Hepatic stellate cell (primary cell): ENCODE results near the gene FBN1.

Experiments
- DNase-seq: peaks from one replicate; pipeline ENCODE4 v3.0.0; 2011; ENCODE audit warnings: low spot score

FBN1 gene

DNA sequence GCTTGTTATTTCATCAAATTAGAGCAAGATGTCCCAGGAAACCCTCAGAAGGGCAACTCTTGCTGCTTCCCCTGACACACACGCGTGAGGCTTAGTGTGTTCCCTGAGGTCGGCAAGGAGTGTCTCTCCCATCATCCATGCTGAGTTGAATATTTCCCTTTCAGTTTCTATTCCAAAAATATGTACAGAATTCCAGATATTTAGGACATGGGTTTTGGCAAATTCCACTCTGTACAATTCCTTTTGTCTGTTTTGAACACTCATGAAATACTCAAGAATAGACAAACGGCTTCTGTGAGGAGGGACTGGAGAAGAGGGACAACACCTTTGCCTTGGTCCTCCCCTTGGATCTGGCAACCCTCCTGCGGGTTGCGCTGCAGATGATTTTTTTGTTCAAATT, 176.2 kb downstream of the FBN1 start:
- peak; percentile 9 for DNase-seq

DNA sequence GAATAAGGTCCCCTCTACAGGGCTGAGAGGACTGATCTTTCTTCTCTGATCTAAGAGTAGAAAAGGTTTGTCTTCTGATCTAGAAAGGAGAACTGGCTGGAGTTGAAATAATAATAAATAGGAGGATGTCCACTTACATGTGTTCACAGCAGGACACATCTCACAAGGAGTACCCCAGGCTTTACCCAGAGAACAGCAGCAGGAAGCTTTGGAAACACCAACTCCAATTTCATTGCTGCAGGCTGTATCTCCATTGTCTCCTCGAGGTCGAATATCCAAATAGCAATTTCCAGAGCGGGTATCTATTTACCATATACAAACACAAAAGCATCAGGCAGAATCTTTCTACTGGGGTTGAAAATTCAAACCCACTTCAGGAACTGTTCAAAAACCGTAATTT, 177.7 kb downstream of the FBN1 start:
- DNase-seq = no peak

DNA sequence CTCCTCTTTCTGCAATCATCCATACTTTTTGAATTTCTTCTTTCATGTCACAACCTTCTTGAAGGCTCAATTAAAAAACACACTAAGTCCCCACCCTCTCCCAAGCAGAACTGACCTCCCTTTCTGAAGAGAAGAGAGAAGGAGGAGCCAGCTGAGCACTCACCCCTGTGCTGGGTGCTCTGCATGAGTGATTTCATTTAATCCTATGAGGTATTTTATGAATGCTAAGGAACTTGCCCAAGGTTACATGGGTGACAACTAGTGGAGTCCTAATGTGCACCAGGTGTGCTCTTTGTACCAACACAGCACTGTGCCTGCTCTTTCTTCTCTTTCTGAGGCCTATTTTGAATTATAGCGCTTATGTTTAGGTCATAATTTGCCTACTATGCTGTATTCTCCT, 178.7 kb downstream of the FBN1 start:
- DNase-seq = no peak

- DNase-seq = no peak
Measured at GRCh38 chr15:48466079-48466478, 179.4 kb downstream of the FBN1 start.

GRCh38 chr15:48465410-48465809, 180.1 kb downstream of the FBN1 start:
- no peak for DNase-seq

GRCh38 chr15:48463366-48463880, 182.1 kb downstream of the FBN1 start:
- DNase-seq = no peak

GRCh38 chr15:48462688-48463087, 182.8 kb downstream of the FBN1 start:
- DNase-seq = no peak

GRCh38 chr15:48459571-48460442, 185.7 kb downstream of the FBN1 start:
- DNase-seq = no peak

DNA sequence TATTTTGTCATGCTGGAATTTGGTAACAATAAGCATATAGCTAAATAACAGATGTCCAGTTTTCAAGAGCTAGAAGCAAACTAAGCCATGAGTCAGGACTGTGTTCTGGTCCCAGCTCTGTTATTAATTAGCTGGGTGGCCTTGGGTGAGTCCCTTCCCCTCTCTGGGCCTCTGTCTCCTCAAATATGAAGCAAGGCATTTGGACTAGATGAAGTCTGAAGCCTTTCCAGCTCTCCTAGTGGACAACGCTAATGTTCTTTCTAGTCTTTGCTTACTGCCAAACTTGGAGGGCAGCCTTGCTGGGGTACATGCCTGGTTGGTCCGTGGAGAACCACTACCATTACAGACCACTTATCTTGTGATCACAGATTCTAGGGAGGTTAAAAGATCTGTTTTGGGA, 186.6 kb downstream of the FBN1 start:
- no peak for DNase-seq

- no peak for DNase-seq
Measured at GRCh38 chr15:48456134-48456533, 189.4 kb downstream of the FBN1 start.

GRCh38 chr15:48451736-48452135, 193.8 kb downstream of the FBN1 start:
- no peak for DNase-seq

DNA sequence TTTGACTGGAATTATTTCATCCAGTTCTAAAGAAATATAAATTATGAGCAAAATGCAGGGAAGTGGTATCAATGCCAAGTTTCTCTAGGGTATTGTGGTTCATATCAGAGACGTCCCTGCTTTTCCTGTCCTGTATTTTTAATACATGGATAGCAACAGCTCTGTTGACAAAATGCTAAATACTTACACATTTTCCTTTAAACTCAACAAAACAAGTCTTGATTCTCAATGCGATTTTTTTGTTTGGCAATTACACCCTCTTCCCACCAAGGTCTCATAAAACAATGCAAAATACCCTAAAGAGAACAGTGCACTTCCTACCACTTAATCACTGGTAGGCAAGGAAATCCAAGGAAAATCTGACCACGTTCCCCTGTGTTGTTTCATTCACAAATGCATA, 194.3 kb downstream of the FBN1 start:
- no peak for DNase-seq

- DNase-seq = no peak
Measured at GRCh38 chr15:48449734-48450133, 195.8 kb downstream of the FBN1 start.

- DNase-seq = no peak
Measured at GRCh38 chr15:48447657-48448056, 197.9 kb downstream of the FBN1 start.

DNA sequence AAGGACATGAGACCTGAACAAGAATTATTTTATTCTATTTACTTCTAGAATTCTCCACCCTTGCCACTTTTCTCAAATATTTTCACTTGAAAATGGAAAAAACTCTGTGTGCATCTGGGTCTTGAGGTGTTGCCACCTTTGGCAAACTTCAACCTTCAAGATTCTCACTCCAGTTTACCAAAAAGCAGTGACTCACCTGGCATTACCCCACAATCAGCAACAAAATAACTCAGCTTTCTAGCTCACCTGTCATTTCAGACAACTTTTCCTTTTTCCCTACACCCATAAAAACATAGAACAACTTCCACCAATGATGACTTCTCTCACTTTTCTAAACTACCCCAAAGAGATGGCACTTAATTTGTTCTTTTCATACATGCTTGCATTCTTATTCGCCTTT, 198.5 kb downstream of the FBN1 start:
- no peak for DNase-seq

- DNase-seq = no peak
Measured at GRCh38 chr15:48442011-48442410, 203.5 kb downstream of the FBN1 start.

DNA sequence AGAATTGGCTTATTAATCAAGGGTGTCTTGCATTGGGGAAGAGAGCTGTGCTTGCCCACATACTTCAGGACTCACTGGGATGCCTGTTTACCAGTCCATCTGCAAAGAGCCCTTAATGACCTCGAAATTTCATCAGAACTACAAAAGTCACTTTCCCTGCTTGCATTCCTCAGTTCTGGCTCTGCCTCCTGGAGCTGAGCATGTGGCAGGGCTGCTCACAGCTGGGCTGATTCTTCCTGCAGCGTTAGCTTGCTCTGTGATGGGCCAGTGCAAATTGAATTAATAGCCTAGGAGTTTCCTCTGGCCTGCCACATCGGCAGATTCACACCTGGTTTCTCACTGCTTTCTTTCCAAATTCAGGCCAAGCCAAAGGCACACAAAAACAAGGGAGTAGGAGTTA, 205.4 kb downstream of the FBN1 start:
- no peak for DNase-seq

GRCh38 chr15:48437178-48437577, 208.3 kb downstream of the FBN1 start:
- DNase-seq = no peak

DNA sequence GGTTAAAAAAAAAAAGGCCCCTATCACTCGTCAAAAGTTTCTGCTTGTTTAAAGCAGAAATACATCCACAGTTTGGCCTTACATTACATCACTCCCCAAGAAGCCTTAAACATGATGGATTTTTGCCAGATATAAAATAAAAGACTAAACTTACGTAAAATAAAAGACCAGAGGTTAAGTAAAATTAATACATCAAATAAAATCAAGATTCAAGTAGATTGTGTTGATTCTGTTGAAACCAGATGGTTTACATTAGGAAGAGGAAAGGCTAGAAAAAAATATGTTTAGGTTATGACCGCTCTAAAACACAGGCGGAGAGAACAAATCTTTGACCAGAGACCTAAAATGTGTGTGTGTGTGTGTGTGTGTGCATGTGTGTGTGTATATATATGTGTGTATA, 210.2 kb downstream of the FBN1 start:
- DNase-seq = no peak

DNA sequence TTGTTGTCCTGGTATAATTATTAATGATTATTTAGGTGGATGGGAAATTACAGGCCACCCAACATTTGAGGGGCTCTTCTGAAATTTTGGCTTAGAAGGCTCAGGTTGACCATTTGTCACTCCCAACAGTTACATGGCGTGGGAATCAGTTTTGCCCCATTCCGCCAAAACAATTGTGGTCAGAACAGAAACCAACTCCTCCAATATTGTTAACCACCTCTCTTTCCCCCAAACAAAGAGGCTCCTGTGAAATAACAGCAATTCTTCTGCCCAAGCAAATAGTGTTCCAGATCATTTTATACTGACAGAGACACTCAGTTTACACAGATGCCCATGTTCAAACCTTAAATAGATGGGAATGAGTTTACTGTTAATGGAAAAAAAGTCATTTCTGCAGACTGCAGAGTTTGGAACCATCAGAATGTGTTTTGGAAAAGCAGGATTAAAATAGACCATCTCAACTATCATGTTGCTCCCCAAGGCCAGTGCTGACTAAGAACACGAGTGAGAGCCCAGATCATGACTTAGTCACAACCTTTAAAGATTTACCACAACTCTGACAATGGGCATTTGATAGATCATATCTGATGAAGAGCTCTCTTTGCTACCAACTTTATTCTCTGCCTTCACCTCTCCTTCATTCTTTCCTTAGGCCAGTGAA, 212.2 kb downstream of the FBN1 start:
- no peak for DNase-seq

GRCh38 chr15:48432688-48433087, 212.8 kb downstream of the FBN1 start:
- no peak for DNase-seq

GRCh38 chr15:48427960-48428547, 217.5 kb downstream of the FBN1 start:
- no peak for DNase-seq

- DNase-seq = no peak
Measured at GRCh38 chr15:48427479-48427878, 218.0 kb downstream of the FBN1 start.
